HL-60/S4 (cell line): ENCODE data around the gene BTBD3.

Experiments used
- in situ Hi-C: fragments of 300-500 bp; cut with MboI; formaldehyde crosslinking; loops from 2 replicates; pipeline ENCODE4 v1.14.3; 2022; ENCODE audit warnings: low sequenced_read_pairs

BTBD3 gene

GRCh38 chr20:11917663-11918062, at the start of gene BTBD3:
Gene BTBD3 (plus strand): TSS chr20:11917893. CDS start chr20:11918276, 383 bp downstream.
- in situ Hi-C loops, result no loop called here

DNA sequence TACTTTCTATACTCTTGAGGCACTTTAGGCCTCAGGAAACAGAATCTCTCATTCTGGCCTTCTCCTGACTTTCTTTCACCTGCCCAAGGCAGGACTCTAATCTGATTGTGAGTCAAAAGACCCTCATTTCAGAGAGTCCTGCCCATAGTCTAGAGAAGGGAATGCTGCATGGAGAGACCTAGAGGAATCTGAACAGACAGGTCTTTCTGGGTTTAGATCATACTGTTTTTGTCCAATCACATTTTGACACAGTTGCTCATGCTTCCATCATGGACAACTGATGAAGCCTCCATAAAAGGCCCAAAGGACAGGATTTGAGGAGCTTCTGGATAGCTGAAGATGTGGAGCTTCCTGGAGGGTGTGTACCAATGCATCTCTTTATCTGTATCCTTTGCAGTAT, 48.1 kb upstream of the BTBD3 start:
- in situ Hi-C loops, result no loop called here

DNA sequence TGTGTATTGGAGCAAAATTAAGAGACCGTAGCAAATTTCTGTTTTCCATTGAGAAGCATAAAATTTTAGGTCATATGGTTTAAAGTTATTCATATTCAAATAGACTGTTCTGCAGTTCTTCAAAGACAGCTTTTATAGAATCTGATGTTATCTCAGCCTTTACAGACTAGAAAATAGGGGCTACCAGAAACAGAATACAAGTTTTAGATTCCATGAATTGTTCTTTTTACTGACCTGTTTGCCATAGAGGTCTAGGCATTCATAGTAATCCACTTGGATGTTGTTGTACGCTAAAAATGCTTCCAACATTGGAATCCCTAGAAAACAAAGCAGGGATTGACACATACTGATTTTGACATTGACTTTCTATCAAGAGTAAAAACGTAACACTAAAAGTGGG, 47.3 kb upstream of the BTBD3 start:
- in situ Hi-C loops, result no loop called here

- in situ Hi-C loops, result no loop called here
These were observed 41.1 kb upstream of the BTBD3 start for GRCh38 chr20:11876555-11876954.

DNA sequence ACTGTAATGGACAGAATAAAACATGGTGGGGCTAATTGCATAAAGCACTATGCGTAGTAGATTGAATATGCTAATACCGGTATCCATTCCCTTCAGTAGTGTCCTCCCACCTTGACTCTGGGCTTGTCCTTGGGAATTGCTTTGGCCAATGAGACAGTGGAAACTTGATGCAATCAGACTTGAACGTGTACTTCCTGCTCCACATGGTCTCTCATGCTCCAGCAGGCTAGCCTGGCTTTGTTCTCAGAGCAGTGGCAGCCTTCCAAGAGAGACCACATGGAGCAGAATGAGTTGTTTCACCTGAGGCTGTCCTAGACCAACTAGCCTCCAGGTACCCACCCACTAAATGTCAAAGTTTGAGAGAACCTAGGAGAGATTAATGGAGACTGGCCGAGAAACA, 37.0 kb upstream of the BTBD3 start:
- in situ Hi-C loops, result no loop called here

DNA sequence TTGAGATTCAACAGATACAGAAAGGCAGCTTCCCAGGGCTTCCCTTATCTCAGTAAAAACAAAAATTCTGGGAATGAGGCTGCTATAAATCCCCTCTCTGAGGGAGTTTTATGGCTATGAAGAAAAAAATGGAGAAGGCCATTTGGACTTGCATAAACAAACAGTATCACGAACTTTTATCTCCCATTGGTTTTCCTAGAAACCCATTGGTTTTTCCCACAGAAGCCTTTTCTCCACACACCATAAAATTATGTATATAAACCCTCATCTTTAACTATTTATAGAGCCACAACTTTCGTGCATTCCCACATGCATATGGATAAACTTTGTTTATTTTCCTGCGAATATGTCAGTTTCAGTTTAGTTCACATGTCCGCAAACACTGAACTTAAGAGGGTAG, 36.2 kb upstream of the BTBD3 start:
- in situ Hi-C loops, result no loop called here

DNA sequence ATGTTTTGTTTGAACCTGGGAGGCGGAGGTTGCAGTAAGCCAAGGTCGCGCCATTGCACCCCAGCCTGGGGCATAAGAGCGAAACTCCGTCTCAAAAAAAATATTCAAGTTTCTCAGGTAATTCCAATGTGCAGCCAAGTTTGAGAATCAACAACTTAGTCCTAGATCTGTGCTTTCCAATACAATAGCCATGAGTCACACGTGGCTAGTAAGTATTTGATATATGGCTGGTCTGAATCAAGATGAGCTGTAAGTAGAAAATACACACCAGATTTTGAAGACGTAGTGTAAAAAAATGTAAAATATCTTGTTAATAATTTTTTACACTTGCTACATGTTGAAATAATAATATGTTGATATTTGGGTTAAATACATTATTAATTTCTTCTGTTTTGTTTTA, 35.0 kb upstream of the BTBD3 start:
- in situ Hi-C loops, result no loop called here

DNA sequence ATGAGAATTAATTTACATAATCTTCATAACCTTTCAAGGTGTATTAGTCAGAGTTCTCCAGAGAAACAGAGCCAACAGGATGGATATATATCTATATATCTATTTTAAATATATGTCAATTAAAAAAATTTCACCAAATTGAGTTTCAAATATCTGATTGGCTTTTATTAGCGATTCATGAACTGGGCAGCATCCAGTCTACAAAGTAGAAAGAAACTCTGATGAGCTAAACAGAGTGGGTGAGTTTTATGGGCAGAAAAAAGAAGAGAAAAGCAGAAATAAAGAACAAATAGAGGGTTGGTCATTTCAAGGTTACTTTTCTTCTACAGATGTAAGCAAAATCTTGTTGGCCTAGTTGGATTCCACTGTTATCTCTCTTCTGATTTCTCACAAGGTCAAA, 29.0 kb upstream of the BTBD3 start:
- in situ Hi-C loops, result no loop called here

GRCh38 chr20:11890331-11891076, 27.2 kb upstream of the BTBD3 start:
- in situ Hi-C loops, result no loop called here

DNA sequence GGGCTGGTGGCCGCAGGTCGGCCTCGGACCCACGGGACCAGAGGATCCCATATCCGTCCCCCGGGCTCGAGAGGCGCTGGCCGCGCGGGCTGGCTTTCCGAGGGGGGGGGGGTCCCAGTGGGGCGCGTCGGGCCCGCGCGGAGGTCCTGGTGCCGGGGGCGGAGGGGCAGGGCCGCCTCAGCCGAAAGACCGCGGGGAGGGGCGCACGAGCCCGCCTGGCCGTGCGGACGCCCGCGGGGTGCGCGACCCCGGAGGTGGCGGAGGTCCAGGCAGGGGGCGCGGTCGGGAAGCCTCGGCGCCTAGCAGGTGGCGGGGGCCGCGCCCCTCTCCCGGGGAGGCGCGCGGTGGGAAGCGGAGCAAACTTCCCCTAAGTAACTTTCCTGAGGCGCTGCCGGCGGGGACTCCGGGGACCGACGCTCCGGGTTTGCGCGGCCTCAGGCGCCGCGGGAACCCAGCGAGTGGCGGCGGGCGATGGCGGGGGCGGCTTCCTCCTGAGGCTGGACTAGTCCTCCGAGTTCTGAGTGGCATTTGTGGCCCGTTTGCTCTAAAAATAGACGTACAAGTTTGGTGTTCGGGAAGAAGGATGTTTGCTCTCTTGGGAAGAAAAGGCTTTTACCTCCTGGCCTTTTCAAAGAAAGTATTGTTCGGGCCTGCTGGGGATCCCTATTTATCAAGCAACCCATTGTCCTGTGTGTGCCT, 26.5 kb upstream of the BTBD3 start:
- in situ Hi-C loops, result no loop called here

GRCh38 chr20:11891776-11892545, 25.7 kb upstream of the BTBD3 start:
- in situ Hi-C loops, result no loop called here

GRCh38 chr20:11894062-11894461, 23.6 kb upstream of the BTBD3 start:
- in situ Hi-C loops, result no loop called here

GRCh38 chr20:11895861-11896387, 21.8 kb upstream of the BTBD3 start:
- in situ Hi-C loops, result no loop called here

GRCh38 chr20:11901127-11901526, 16.6 kb upstream of the BTBD3 start:
- in situ Hi-C loops, result no loop called here

DNA sequence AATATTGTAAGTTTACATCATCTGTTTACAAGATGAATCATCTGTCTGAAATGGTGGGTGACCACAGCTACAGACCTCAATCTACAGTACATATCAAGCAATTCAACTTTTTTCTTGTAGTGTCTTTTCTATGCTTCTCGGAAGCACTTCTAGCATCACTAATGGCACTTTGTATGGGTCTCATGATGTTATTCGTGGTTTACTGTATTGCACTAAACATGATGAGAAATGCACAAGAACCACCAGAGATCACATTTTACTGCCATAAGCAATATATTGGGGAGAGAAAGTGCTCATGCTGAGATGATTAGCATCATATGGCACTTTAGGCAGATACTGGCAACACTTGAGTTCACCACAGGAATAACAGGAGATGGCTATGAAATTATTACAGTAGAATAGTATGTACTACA, 15.4 kb upstream of the BTBD3 start:
- in situ Hi-C loops, result no loop called here

GRCh38 chr20:11905460-11906179, 12.1 kb upstream of the BTBD3 start:
- in situ Hi-C loops, result no loop called here

- in situ Hi-C loops, result no loop called here
These were observed 10.8 kb upstream of the BTBD3 start for GRCh38 chr20:11906626-11907480.

- in situ Hi-C loops, result no loop called here
These were observed 10.1 kb upstream of the BTBD3 start for GRCh38 chr20:11907621-11908020.

- in situ Hi-C loops, result no loop called here
These were observed 5.6 kb upstream of the BTBD3 start for GRCh38 chr20:11912013-11912658.
